Lower leg skin (tissue), 3 donors: Measurements from ENCODE around the gene PRDM16.

ENCODE experiments used
- POLR2A ChIP-seq, 2 donors: fragments of 450-650 bp; IDR thresholded peaks; one replicate each; pipeline ENCODE4 v1.6.1; 2016 to 2017; ENCODE audit warnings: antibody characterized with exemption in 2 of 2, mild to moderate bottlenecking in 1 of 2, moderate library complexity in 1 of 2
- TF ChIP-seq, protein P1 (sequence below), 3 donors: fragments of 450-650 bp; IDR thresholded peaks; one replicate each; pipeline ENCODE4 v1.5.1; 2016; ENCODE audit warnings: antibody characterized with exemption in 3 of 3, mild to moderate bottlenecking in 3 of 3, moderate library complexity in 2 of 3

DNA sequence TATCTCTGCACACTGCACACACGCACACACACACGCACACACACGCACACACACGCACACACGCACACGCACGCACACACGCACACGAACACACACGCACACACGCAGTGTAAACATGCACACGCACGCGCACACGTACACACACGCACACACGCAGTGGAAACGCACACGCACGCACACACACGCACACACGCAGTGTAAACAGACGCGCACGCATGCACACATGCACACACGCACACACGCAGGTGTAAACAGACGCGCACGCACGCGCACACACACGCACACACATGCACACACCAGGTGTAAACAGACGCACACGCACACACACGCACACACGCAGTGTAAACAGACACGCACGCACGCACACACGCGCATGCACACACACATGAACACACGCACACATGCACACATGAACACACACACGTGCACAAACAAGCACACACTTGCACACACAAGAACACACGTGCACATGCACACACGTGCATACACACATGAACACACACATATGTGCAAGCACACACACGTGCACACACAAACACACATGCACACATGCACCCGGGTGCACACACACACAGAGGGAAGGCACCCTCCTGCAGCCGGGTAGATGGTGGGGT lies 45.2 kb downstream of the PRDM16 start:
- TF ChIP-seq, protein P1, sequence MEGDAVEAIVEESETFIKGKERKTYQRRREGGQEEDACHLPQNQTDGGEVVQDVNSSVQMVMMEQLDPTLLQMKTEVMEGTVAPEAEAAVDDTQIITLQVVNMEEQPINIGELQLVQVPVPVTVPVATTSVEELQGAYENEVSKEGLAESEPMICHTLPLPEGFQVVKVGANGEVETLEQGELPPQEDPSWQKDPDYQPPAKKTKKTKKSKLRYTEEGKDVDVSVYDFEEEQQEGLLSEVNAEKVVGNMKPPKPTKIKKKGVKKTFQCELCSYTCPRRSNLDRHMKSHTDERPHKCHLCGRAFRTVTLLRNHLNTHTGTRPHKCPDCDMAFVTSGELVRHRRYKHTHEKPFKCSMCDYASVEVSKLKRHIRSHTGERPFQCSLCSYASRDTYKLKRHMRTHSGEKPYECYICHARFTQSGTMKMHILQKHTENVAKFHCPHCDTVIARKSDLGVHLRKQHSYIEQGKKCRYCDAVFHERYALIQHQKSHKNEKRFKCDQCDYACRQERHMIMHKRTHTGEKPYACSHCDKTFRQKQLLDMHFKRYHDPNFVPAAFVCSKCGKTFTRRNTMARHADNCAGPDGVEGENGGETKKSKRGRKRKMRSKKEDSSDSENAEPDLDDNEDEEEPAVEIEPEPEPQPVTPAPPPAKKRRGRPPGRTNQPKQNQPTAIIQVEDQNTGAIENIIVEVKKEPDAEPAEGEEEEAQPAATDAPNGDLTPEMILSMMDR (IDR thresholded peaks at IDR 0.05) = no peak
- TF ChIP-seq POLR2A (IDR thresholded peaks at IDR 0.05) = no peak
